Cardiac muscle cell (in vitro differentiated cells and primary cell): Measurements from ENCODE around the gene ASZ1. TPM values are rescaled to one million over a fixed set of nuclear protein-coding genes. Genes with fewer than 3 reads are reported as not detected.
A peak's percentile ranks its signal among the peaks of the same experiment; 100 is the strongest.
"Not testable (repeated sequence)": the region's sequence is repeated elsewhere in the genome, so short reads cannot be mapped to it uniquely, and the experiment has no call there.

Experiments used
- DNase-seq, 2 donors: peaks; one replicate each; pipeline versions ENCODE4 v3.0.0 to v3.0.0-alpha.2; 2010 to 2017; ENCODE audit warnings: low read depth in 1 of 2, low spot score in 1 of 2
- H3K27ac ChIP-seq: fragments of 200-600 bp; sonication (generic); 2 replicates; pipeline ENCODE4 v1.5.1; 2016
- H3K27me3 ChIP-seq: fragments of 200-600 bp; sonication (generic); 2 replicates; pipeline ENCODE4 v1.6.0; 2016; ENCODE audit warnings: control low read depth
- H3K36me3 ChIP-seq: fragments of 200-600 bp; sonication (generic); 2 replicates; pipeline ENCODE4 v1.5.1; 2016; ENCODE audit warnings: control low read depth
- H3K4me1 ChIP-seq: fragments of 200-600 bp; sonication (generic); 2 replicates; pipeline ENCODE4 v1.8.1; 2017; ENCODE audit warnings: low read depth, mild to moderate bottlenecking, mixed run types
- H3K4me3 ChIP-seq: fragments of 200-600 bp; sonication (generic); 2 replicates; pipeline ENCODE4 v1.5.1; 2016; ENCODE audit warnings: mild to moderate bottlenecking
- H3K9me3 ChIP-seq: fragments of 200-600 bp; sonication (generic); 2 replicates; pipeline ENCODE4 v1.5.1; 2017; ENCODE audit warnings: low read depth, mild to moderate bottlenecking, control low read depth
- polyA plus RNA-seq: library from polyadenylated mRNA; unstranded; fragments of >200 nt; fragmentation: Nextera tagmentation; extraction: Ambion mirVana; gene quantifications from 2 replicates; pipeline ENCODE4 v1.2.1, GENCODE V29; 2016
- total RNA-seq: library from RNA; depleted of rRNA; stranded (reverse); fragments of >200 nt; gene quantifications from 2 replicates; pipeline ENCODE4 v1.2.3, GENCODE V29; 2016
- TF ChIP-seq, protein P1 (sequence below): IDR thresholded peaks from 2 replicates; pipeline ENCODE4 v1.5.1; 2012; ENCODE audit warnings: low read depth, mild to moderate bottlenecking, low read length

Gene ASZ1, protein sequence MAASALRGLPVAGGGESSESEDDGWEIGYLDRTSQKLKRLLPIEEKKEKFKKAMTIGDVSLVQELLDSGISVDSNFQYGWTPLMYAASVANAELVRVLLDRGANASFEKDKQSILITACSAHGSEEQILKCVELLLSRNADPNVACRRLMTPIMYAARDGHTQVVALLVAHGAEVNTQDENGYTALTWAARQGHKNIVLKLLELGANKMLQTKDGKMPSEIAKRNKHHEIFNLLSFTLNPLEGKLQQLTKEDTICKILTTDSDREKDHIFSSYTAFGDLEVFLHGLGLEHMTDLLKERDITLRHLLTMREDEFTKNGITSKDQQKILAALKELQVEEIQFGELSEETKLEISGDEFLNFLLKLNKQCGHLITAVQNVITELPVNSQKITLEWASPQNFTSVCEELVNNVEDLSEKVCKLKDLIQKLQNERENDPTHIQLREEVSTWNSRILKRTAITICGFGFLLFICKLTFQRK
- total RNA-seq: 0.18 TPM in 1 of 2 replicates, not detected in the other
- polyA plus RNA-seq: 0.70 TPM in 1 of 2 replicates, not detected in the other

DNA sequence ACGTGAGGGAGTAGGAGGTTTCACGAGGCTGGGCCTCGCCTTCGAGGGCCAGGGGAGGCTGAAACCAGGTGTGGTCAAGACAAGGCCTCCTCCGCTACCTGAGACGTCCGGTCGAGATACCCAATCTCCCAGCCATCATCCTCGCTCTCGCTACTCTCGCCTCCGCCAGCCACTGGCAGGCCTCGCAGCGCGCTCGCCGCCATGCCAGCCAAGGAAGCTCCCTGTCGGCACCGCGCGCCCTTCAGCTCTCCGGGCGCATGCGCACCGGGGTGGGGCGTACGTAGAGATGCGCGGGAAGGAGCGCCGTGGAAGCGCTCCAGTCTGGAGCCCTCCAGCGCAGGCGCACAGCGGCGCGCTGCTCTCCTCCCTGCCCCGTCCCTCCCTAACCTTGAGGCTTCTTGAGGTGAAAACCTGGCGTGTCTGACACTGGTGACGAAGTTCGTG is at the start of gene ASZ1:
Gene ASZ1 (minus strand): TSS at position 236 of the 444 bp plus-strand sequence. CDS start 33 bp downstream, at position 203.
- TF ChIP-seq, protein P1, sequence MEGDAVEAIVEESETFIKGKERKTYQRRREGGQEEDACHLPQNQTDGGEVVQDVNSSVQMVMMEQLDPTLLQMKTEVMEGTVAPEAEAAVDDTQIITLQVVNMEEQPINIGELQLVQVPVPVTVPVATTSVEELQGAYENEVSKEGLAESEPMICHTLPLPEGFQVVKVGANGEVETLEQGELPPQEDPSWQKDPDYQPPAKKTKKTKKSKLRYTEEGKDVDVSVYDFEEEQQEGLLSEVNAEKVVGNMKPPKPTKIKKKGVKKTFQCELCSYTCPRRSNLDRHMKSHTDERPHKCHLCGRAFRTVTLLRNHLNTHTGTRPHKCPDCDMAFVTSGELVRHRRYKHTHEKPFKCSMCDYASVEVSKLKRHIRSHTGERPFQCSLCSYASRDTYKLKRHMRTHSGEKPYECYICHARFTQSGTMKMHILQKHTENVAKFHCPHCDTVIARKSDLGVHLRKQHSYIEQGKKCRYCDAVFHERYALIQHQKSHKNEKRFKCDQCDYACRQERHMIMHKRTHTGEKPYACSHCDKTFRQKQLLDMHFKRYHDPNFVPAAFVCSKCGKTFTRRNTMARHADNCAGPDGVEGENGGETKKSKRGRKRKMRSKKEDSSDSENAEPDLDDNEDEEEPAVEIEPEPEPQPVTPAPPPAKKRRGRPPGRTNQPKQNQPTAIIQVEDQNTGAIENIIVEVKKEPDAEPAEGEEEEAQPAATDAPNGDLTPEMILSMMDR: no peak
- Histone ChIP-seq H3K4me3 (no peak within 1 kb of the TSS), H3K27ac (no peak within 1 kb of the TSS), H3K36me3 (no peaks in the 10 kb centered on the region), H3K4me1 (no peaks in the 10 kb centered on the region), H3K9me3 (no peaks in the 10 kb centered on the region), H3K27me3 (no peaks in the 10 kb centered on the region)
- DNase-seq: no peak

DNA sequence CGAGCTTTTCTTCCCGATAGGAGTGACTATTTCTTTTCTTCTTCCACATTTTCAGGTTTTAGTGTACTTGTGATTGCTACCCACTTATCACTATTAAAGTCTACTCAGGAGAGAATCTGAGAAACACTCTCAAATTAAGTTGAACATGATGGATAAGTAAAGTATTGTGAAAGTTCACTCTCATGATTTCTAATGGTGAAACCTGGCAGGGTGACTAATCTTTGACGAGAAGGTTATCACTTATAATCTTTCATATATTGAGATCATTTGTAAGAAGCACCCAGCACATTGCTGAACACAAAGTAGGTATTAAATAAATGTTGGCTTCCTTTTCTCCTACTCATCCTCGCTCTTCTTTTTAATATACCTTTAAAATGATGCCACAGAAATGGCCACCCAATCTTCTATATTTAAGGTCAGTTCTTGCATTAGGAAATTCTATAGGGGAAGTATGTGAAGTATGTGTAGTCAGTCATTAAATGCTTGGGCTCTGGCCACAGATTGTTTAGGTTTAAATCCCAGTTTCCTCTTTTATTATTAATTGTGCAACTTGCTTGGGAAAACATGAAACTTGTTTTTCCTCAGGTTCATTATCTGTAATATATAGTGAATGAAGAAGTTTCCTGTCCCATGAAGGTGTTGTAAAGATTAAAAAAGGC is 49.4 kb upstream of the ASZ1 start:
- TF ChIP-seq, protein P1: no peak
- no peak for DNase-seq

DNA sequence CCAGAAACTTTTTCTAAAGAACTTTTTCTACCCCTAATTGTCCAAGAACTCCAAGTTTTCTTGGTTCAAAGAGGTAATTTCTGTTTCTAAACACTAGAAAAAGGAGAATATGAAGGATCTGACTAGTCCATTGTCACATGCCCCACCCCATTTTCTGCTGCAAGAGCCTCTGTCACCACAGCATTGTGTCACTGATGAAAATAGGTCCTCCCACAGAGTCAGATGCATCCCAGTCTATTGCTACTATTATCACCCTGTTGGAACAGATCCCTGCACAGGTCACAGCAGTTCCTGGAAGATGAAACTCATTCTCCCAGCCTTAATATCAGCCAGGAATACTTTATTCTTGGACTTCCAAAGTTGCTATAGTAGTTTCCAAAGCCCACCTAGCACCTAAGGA is 45.0 kb upstream of the ASZ1 start:
- DNase-seq: peak in 1 of 2 donors; percentile 12
- TF ChIP-seq, protein P1: no peak
- no peaks in the 10 kb centered on the region for H3K9me3 ChIP-seq
- H3K36me3 ChIP-seq: no peaks in the 10 kb centered on the region
- peaks cover 13% of the 10 kb centered on the region for H3K27me3 ChIP-seq
- H3K4me1 ChIP-seq: peaks cover 11% of the 10 kb centered on the region
- no peak overlapping the region for H3K27ac ChIP-seq
- no peak overlapping the region for H3K4me3 ChIP-seq

More for the DNA sequence above, 49.4 kb upstream of the ASZ1 start:
- H3K4me3 ChIP-seq: no peak overlapping the region
- no peaks in the 10 kb centered on the region for H3K36me3 ChIP-seq
- H3K27ac ChIP-seq: no peak overlapping the region
- H3K27me3 ChIP-seq: peaks cover 52% of the 10 kb centered on the region
- peaks cover 10% of the 10 kb centered on the region for H3K4me1 ChIP-seq
- no peaks in the 10 kb centered on the region for H3K9me3 ChIP-seq

DNA sequence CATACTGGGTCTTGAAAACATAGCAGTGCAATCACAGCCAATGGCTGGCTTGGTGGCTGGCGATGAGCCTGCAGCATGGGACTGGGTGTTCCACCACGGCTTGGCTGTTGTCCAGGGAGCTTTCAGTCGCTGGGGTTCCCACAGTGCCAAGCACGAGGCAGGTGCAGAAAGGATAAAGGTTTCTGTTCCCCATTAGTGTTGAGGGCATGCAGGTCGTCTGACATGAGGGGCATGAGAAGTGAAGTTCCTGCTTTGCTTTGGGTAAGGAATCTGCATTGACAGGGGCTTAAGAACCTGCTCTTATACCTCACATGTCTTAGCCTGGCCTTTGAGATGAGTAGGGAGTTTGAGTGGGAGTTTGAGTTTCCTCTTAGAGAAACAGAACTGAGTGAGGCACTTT is 43.5 kb upstream of the ASZ1 start:
- no peaks in the 10 kb centered on the region for H3K36me3 ChIP-seq
- DNase-seq: no peak
- no peak overlapping the region for H3K4me3 ChIP-seq
- peaks cover 11% of the 10 kb centered on the region for H3K4me1 ChIP-seq
- no peaks in the 10 kb centered on the region for H3K9me3 ChIP-seq
- H3K27me3 ChIP-seq: peaks cover 4% of the 10 kb centered on the region
- TF ChIP-seq, protein P1: no peak
- no peak overlapping the region for H3K27ac ChIP-seq

DNA sequence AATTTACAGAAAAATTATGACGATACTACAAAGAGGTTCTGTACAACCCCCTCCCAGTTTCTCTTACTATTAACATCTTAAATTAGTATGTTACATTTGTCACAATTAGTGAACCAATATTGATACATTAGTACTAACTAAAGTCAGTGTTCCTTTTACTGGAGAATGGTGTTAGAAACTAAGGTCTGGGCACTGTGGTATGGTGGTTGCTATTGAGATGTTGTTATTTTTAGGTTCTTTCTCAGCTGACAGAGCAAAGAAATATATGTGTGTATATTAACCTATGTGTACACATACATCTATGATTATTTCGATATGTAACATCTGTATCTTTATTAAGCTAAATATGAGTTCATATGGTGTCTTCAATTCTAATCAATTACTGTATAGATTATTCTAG is 40.9 kb upstream of the ASZ1 start:
- TF ChIP-seq, protein P1: no peak
- peaks cover 11% of the 10 kb centered on the region for H3K4me1 ChIP-seq

DNA sequence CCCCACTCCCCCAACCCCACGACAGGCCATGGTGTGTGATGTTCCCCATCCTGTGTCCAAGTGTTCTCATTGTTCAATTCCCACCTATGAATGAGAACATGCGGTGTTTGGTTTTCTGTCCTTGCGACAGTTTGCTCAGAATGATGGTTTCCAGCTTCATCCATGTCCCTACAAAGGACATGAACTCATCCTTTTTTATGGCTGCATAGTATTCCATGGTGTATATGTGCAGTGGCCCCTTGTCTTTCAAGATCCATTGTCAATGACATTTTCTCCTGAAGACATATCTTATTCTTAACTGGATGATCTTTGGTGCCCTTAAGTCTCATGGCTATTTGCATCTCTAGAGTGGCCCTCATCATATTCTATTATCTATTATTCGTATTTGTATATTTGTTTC is 33.5 kb upstream of the ASZ1 start:
- not testable (repeated sequence) for H3K27me3 ChIP-seq, H3K36me3 ChIP-seq, H3K4me3 ChIP-seq, DNase-seq, H3K27ac ChIP-seq, H3K9me3 ChIP-seq, H3K4me1 ChIP-seq

More for the DNA sequence above, 40.9 kb upstream of the ASZ1 start:
- no peaks in the 10 kb centered on the region for H3K27me3 ChIP-seq
- H3K4me3 ChIP-seq: no peak overlapping the region
- no peak for DNase-seq
- H3K36me3 ChIP-seq: no peaks in the 10 kb centered on the region
- no peak overlapping the region for H3K27ac ChIP-seq
- H3K9me3 ChIP-seq: no peaks in the 10 kb centered on the region
